K562 (cell line): ENCODE results near the gene GANAB. TPM values are rescaled to one million over a fixed set of nuclear protein-coding genes. Genes with fewer than 3 reads are reported as not detected.

Source experiments
- ARHGAP35 ChIP-seq: fragments of 450-650 bp; IDR thresholded peaks from 2 replicates; pipeline ENCODE4 v1.6.1; 2018; ENCODE audit not compliant: partially characterized antibody
- BCOR ChIP-seq: fragments of 450-650 bp; IDR thresholded peaks from 2 replicates; pipeline ENCODE4 v1.6.1; 2016
- DMBX1 ChIP-seq: fragments of 250-450 bp; sonication (Bioruptor Pico); IDR thresholded peaks from 2 replicates; pipeline ENCODE4 v1.8.0; 2022; ENCODE audit warnings: inconsistent platforms, mild to moderate bottlenecking, moderate library complexity, borderline replicate concordance
- ELK3 ChIP-seq: fragments of 450-650 bp; formaldehyde crosslinking; IDR thresholded peaks from 2 replicates; pipeline ENCODE4 v1.4.0; 2020; ENCODE audit warnings: mild to moderate bottlenecking
- FOXK2 ChIP-seq, 2 experiments: fragments of 450-650 bp; IDR thresholded peaks in 1 of 2; conservative IDR thresholded peaks in 1 of 2; 2 replicates each; pipeline ENCODE4 v1.6.1; 2016; ENCODE audit warnings: low read depth in 2 of 2, mild to moderate bottlenecking in 1 of 2
- GTF2A2 ChIP-seq: IDR thresholded peaks from 2 replicates; pipeline ENCODE4 v1.6.1; 2016; ENCODE audit warnings: mild to moderate bottlenecking, missing genetic modification characterization, missing compliant biosample characterization
- HDAC2 ChIP-seq: fragments of 450-650 bp; IDR thresholded peaks from 2 replicates; pipeline ENCODE4 v1.6.1; 2016; ENCODE audit warnings: mild to moderate bottlenecking
- KDM4B ChIP-seq, 2 experiments: fragments of 450-650 bp in 1 of 2; sonication (generic) in 1 of 2; IDR thresholded peaks; 2 replicates each; pipeline ENCODE4 v1.6.1; 2016 to 2017; ENCODE audit warnings: borderline replicate concordance in 2 of 2, antibody characterized with exemption in 1 of 2, low read depth in 1 of 2, mild to moderate bottlenecking in 1 of 2
- KDM5B ChIP-seq: fragments of 200-600 bp; sonication (generic); IDR thresholded peaks from 2 replicates; pipeline ENCODE4 v1.6.1; 2012; ENCODE audit warnings: low read depth, mild to moderate bottlenecking, moderate library complexity, low read length, control low read depth, inconsistent platforms; ENCODE audit not compliant: insufficient replicate concordance
- NCOA6 ChIP-seq: fragments of 450-650 bp; IDR thresholded peaks from 2 replicates; pipeline ENCODE4 v1.6.1; 2017; ENCODE audit warnings: mild to moderate bottlenecking
- NFATC3 ChIP-seq: fragments of 450-650 bp; IDR thresholded peaks from 2 replicates; pipeline ENCODE4 v1.6.1; 2017; ENCODE audit warnings: mild to moderate bottlenecking
- PKNOX1 ChIP-seq: fragments of 450-650 bp; IDR thresholded peaks from 2 replicates; pipeline ENCODE4 v1.6.1; 2016
- RAD21 ChIP-seq, 2 experiments: fragments of 250-450 bp in 1 of 2; fragments of 450-650 bp in 1 of 2; sonication (Bioruptor Pico) in 1 of 2; formaldehyde crosslinking in 1 of 2; IDR thresholded peaks in 1 of 2; conservative IDR thresholded peaks in 1 of 2; 2 replicates each; pipeline versions ENCODE4 v1.4.0 to v1.8.0; 2020 to 2022; ENCODE audit warnings: mild to moderate bottlenecking in 2 of 2, moderate library complexity in 1 of 2
- RBM15 ChIP-seq: fragments of 200-400 bp; formaldehyde crosslinking; IDR thresholded peaks from 2 replicates; pipeline ENCODE4 v1.6.1; 2018; ENCODE audit warnings: mild to moderate bottlenecking, low read length, moderate library complexity; ENCODE audit not compliant: insufficient read depth
- RBM25 ChIP-seq: fragments of 200-400 bp; formaldehyde crosslinking; IDR thresholded peaks from 2 replicates; pipeline ENCODE4 v1.6.1; 2018; ENCODE audit warnings: low read length, low read depth, moderate library complexity; ENCODE audit not compliant: severe bottlenecking
- RNF219 ChIP-seq: fragments of 250-450 bp; sonication (Bioruptor Pico); IDR thresholded peaks from 2 replicates; pipeline ENCODE4 v1.5.0; 2022; ENCODE audit warnings: mild to moderate bottlenecking
- SMARCA5 ChIP-seq: fragments of 450-650 bp; IDR thresholded peaks from 2 replicates; pipeline ENCODE4 v1.6.1; 2016
- XRCC3 ChIP-seq: fragments of 450-650 bp; IDR thresholded peaks from 2 replicates; pipeline ENCODE4 v1.6.1; 2017; ENCODE audit warnings: mild to moderate bottlenecking, moderate library complexity
- ZNF140 ChIP-seq: fragments of 250-450 bp; sonication (Bioruptor Pico); IDR thresholded peaks from 2 replicates; pipeline ENCODE4 v1.8.0; 2021; ENCODE audit warnings: moderate library complexity, mild to moderate bottlenecking, inconsistent platforms
- ZNF584 ChIP-seq: fragments of 200-800 bp; sonication (Bioruptor generic); IDR thresholded peaks from 2 replicates; pipeline ENCODE4 v1.6.1; 2016; ENCODE audit warnings: low read depth, mild to moderate bottlenecking, missing genetic modification characterization, missing compliant biosample characterization
- ZNF644 ChIP-seq: fragments of 200-800 bp; sonication (Bioruptor generic); IDR thresholded peaks from 2 replicates; pipeline ENCODE4 v1.6.1; 2016; ENCODE audit warnings: low read depth, missing genetic modification characterization, missing compliant biosample characterization
- ZNF696 ChIP-seq: fragments of 250-450 bp; sonication (Bioruptor Pico); conservative IDR thresholded peaks from 2 replicates; pipeline ENCODE4 v1.4.0; 2020; ENCODE audit warnings: mild to moderate bottlenecking, moderate library complexity
- polyA plus RNA-seq, 8 experiments: library from polyadenylated mRNA; depleted of rRNA in 4 of 8; stranded (reverse) in 5 of 8; unstranded in 3 of 8; fragments of >200 nt; fragmentation: Nextera tagmentation in 2 of 8; fragmentation: Illumina TruSeq in 1 of 8; extraction: Ambion mirVana in 2 of 8; extraction: Trizol in 1 of 8; gene quantifications; 2 replicates each; pipeline versions ENCODE4 v1.2.1 to v1.2.3, GENCODE V29; 2011 to 2014; ENCODE audit warnings: inconsistent platforms in 1 of 8, missing spikeins in 1 of 8
- total RNA-seq, 7 experiments: library from RNA; depleted of rRNA in 6 of 7; stranded (reverse); fragments of >200 nt in 6 of 7; fragmentation: Illumina TruSeq in 2 of 7; extraction: Trizol in 2 of 7; gene quantifications; 2 replicates each; pipeline versions ENCODE4 v1.2.1 to v1.2.3, GENCODE V29; 2011 to 2021; ENCODE audit warnings: low replicate concordance in 1 of 7
- TF ChIP-seq, protein P1 (sequence below): sonication (generic); formaldehyde crosslinking; IDR thresholded peaks from 2 replicates; pipeline ENCODE4 v1.8.1; 2023; ENCODE audit warnings: mild to moderate bottlenecking, missing genetic modification reagents, moderate library complexity

GANAB gene
- total and polyA plus RNA-seq, 9 of the 15 experiments (the other 6 are each of a cell fraction or from before 2014, with no cell fraction given), result 6.5 to 284 (median 161) TPM

DNA sequence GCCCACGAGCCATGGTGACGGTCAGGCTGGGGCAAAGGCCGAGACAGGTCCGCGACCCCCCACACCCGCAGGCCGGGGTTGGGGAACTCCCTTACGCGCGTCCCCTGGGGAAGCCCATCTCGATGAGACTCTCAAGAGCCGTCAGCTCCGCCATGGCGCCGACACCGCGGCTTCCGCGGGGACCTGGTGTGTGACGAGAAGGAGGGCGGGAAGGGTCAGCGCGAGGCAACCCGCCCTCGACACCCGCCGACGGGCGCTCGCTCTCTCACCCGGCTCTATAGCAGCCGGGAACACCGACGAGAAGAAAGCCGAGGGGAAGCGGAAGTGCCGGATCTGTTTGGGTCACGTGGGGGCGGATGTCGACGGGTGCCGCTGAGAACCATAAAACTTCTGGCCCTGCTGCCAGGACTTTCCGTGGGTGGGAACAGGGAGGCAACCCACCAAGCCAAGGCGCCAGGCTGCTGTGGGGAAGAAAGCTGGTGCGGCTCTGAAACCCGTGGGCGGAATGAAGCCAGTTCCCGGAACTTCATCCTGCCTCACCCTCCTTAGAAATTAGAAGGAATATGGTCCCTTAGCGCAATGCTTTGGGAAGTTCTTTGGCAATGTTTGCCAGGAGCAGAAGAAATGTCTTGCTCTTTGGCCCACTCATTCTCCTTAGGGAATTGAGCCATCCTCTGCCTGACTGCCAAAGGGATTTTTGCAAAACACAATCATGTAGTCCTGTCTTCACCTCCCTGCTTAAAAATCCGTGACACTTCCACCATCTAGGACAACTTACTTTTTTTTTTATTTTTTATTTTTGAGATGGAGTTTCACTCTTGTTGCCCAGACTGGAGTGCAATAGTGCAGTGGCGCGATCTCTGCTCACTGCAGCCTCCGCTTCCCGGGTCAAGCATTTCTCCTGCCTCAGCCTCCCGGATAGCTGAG is 32.6 kb upstream of the GANAB start, which contains the start of gene UBXN1 (continued):
- TF ChIP-seq, protein P1, sequence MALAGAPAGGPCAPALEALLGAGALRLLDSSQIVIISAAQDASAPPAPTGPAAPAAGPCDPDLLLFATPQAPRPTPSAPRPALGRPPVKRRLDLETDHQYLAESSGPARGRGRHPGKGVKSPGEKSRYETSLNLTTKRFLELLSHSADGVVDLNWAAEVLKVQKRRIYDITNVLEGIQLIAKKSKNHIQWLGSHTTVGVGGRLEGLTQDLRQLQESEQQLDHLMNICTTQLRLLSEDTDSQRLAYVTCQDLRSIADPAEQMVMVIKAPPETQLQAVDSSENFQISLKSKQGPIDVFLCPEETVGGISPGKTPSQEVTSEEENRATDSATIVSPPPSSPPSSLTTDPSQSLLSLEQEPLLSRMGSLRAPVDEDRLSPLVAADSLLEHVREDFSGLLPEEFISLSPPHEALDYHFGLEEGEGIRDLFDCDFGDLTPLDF, result no peak; the same call in 1 of the 2 replicates
- 0 out of 2 replicates have a peak, but pooled peaks have one; percentile 15 for TF ChIP-seq BCOR
- no peak for TF ChIP-seq ZNF644 (tag)
- TF ChIP-seq ZNF584 (CRISPR knock-in tag), result no peak
- no peak for TF ChIP-seq RBM25
- peak in 1 of 2 experiments; percentile 91; a peak in 1 of 4 replicates for TF ChIP-seq KDM4B (IDR thresholded peaks at IDR 0.05; ENCODE audit: borderline replicate concordance in 2 of 2, low read depth in 1 of 2)
- TF ChIP-seq RAD21 (CRISPR knock-in tag; conservative IDR thresholded peaks at IDR 0.05 in 1 of 2, IDR thresholded peaks at IDR 0.05 in 1 of 2), result 0 out of 4 replicates have a peak, but pooled peaks of 1 of the 2 experiments have one; percentile 5
- no peak for TF ChIP-seq NFATC3
- TF ChIP-seq ZNF140 (CRISPR knock-in tag), result no peak
- TF ChIP-seq RNF219 (CRISPR knock-in tag), result no peak
- TF ChIP-seq XRCC3, result no peak
- no peak for TF ChIP-seq ARHGAP35
- TF ChIP-seq DMBX1 (CRISPR knock-in tag), result no peak
- peak; percentile 75 for TF ChIP-seq KDM5B
- no peak for TF ChIP-seq PKNOX1
- TF ChIP-seq ZNF696 (CRISPR knock-in tag), result no peak
- TF ChIP-seq RBM15, result no peak
- peak; percentile 46; the same call in 1 of the 2 replicates for TF ChIP-seq HDAC2
- no peak for TF ChIP-seq SMARCA5
- no peak for TF ChIP-seq ELK3 (CRISPR knock-in tag)
- TF ChIP-seq NCOA6, result no peak
- TF ChIP-seq GTF2A2, result no peak
- peak in 1 of 2 experiments; percentile 59; a peak in 2 of 4 replicates for TF ChIP-seq FOXK2 (conservative IDR thresholded peaks at IDR 0.05 in 1 of 2, IDR thresholded peaks at IDR 0.05 in 1 of 2; ENCODE audit: low read depth in 2 of 2)
